ENCODE measurements around the gene AHCTF1. TPM values are rescaled to one million over a fixed set of nuclear protein-coding genes. Genes with fewer than 3 reads are reported as not detected.

Gene AHCTF1
- total RNA-seq, 1 experiment from 2014 or later = 61.3 TPM

DNA sequence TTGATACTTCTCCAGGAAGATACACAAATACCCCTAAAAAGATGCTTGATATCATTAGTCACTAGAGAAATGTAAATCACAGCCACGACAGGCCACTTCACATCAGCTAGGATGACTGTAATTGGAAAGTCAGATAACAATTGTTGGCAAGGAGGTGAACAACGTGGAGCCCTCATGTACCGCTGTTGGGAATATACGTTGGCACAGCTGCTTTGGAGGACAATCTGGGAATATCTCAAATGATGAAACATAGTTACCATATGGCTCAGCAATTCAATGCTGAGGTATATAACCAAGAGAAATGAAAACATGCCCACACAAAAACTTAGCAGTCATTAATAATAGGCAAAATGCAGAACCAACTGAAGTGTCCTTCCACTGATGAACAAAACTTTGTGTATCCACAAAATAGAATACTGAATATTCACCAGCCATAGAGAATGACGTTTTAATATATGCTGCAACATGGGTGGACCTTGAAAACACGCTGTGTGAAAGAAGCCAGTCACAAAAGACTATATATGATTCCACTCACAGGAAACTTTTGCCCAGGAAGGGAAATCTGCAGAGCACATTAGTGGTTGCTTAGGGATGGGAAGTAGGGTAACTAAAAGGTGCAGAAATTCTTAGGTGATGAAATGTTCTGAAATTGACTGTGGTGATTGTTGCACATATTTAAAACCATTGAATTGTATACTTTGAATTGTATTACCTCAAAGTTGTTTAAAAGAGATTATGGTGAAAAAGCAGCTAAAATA lies 95.4 kb downstream of the AHCTF1 start:
- H3K27ac Mint-ChIP-seq (ENCODE audit: unreplicated experiment) = no peak overlapping the region
- H3K4me3 Mint-ChIP-seq (ENCODE audit: low read depth, unreplicated experiment) = no peak overlapping the region
- DNase-seq = no peak
- H3K27me3 Mint-ChIP-seq (ENCODE audit: unreplicated experiment) = no peaks in the 10 kb centered on the region
- H3K4me1 Mint-ChIP-seq (ENCODE audit: low read depth, unreplicated experiment) = peaks cover 8% of the 10 kb centered on the region
- BruUV-seq (replicated peaks) = TSS peak; percentile 48
- CTCF ChIA-PET = no interaction called here
- peaks cover 9% of the 10 kb centered on the region for H3K36me3 Mint-ChIP-seq (ENCODE audit: insufficient read depth, unreplicated experiment)
- TF ChIP-seq CTCF (IDR thresholded peaks at IDR 0.05; ENCODE audit: unreplicated experiment) = no peak
- intact Hi-C loops (cut with micrococcal nuclease; ENCODE audit: unreplicated experiment) = no loop called here
- H3K9me3 Mint-ChIP-seq (ENCODE audit: low read depth, unreplicated experiment) = no peaks in the 10 kb centered on the region

GRCh38 chr1:246831543-246831942 lies 100.2 kb downstream of the AHCTF1 start:
- intact Hi-C loops (cut with micrococcal nuclease; ENCODE audit: unreplicated experiment) = no loop called here
- Mint-ChIP-seq H3K36me3 (ENCODE audit: insufficient read depth, unreplicated experiment) (peaks cover 5% of the 10 kb centered on the region), H3K27ac (ENCODE audit: unreplicated experiment) (no peak overlapping the region), H3K4me3 (ENCODE audit: low read depth, unreplicated experiment) (no peak overlapping the region), H3K9me3 (ENCODE audit: low read depth, unreplicated experiment) (peaks cover 6% of the 10 kb centered on the region), H3K4me1 (ENCODE audit: low read depth, unreplicated experiment) (peaks cover 17% of the 10 kb centered on the region), H3K27me3 (ENCODE audit: unreplicated experiment) (no peaks in the 10 kb centered on the region)
- no TSS peak for BruUV-seq (replicated peaks)
- DNase-seq = no peak
- no peak for TF ChIP-seq CTCF (IDR thresholded peaks at IDR 0.05; ENCODE audit: unreplicated experiment)
- CTCF ChIA-PET = no interaction called here

GRCh38 chr1:246828818-246829217 lies 102.9 kb downstream of the AHCTF1 start:
- Mint-ChIP-seq H3K4me3 (ENCODE audit: low read depth, unreplicated experiment) (no peak overlapping the region), H3K27ac (ENCODE audit: unreplicated experiment) (no peak overlapping the region), H3K4me1 (ENCODE audit: low read depth, unreplicated experiment) (peaks cover 14% of the 10 kb centered on the region), H3K36me3 (ENCODE audit: insufficient read depth, unreplicated experiment) (peaks cover 5% of the 10 kb centered on the region), H3K27me3 (ENCODE audit: unreplicated experiment) (no peaks in the 10 kb centered on the region), H3K9me3 (ENCODE audit: low read depth, unreplicated experiment) (peaks cover 6% of the 10 kb centered on the region)
- DNase-seq = no peak
- CTCF ChIA-PET = no interaction called here
- no TSS peak for BruUV-seq (replicated peaks)
- no peak for TF ChIP-seq CTCF (IDR thresholded peaks at IDR 0.05; ENCODE audit: unreplicated experiment)
- intact Hi-C loops (cut with micrococcal nuclease; ENCODE audit: unreplicated experiment) = no loop called here

GRCh38 chr1:246827396-246827795 lies 104.4 kb downstream of the AHCTF1 start:
- Mint-ChIP-seq H3K27ac (ENCODE audit: unreplicated experiment) (no peak overlapping the region), H3K4me3 (ENCODE audit: low read depth, unreplicated experiment) (peak overlapping the region; percentile 24), H3K9me3 (ENCODE audit: low read depth, unreplicated experiment) (peaks cover 6% of the 10 kb centered on the region), H3K36me3 (ENCODE audit: insufficient read depth, unreplicated experiment) (peaks cover 5% of the 10 kb centered on the region), H3K27me3 (ENCODE audit: unreplicated experiment) (no peaks in the 10 kb centered on the region), H3K4me1 (ENCODE audit: low read depth, unreplicated experiment) (peaks cover 8% of the 10 kb centered on the region)
- TF ChIP-seq CTCF (IDR thresholded peaks at IDR 0.05; ENCODE audit: unreplicated experiment) = no peak
- DNase-seq = peak; percentile 11
- intact Hi-C loops (cut with micrococcal nuclease; ENCODE audit: unreplicated experiment) = no loop called here
- CTCF ChIA-PET = no interaction called here
- BruUV-seq (replicated peaks) = no TSS peak
